KMS-11 (cell line): ENCODE data around the gene SERINC2.

Experiments
- H2AFZ ChIP-seq: fragments of 200-600 bp; sonication (generic); 2 replicates; pipeline ENCODE4 v1.6.1; 2016; ENCODE audit warnings: antibody characterized with exemption, mixed run types, low read depth
- H3K27ac ChIP-seq: fragments of 200-600 bp; sonication (generic); 2 replicates; pipeline ENCODE4 v1.6.1; 2016; ENCODE audit warnings: mild to moderate bottlenecking, mixed run types
- H3K27me3 ChIP-seq: fragments of 200-600 bp; sonication (generic); 2 replicates; pipeline ENCODE4 v1.6.1; 2017; ENCODE audit warnings: mild to moderate bottlenecking, low read depth, mixed run types, moderate library complexity; ENCODE audit not compliant: insufficient read depth
- H3K36me3 ChIP-seq: fragments of 200-600 bp; sonication (generic); 2 replicates; pipeline ENCODE4 v1.6.1; 2017; ENCODE audit warnings: mild to moderate bottlenecking, mixed run types; ENCODE audit not compliant: insufficient read depth
- H3K4me1 ChIP-seq: fragments of 200-600 bp; sonication (generic); 2 replicates; pipeline ENCODE4 v1.6.1; 2016; ENCODE audit warnings: mild to moderate bottlenecking, low read depth, mixed run types; ENCODE audit not compliant: poor library complexity, severe bottlenecking
- H3K4me2 ChIP-seq: fragments of 200-600 bp; sonication (generic); 2 replicates; pipeline ENCODE4 v1.7.0; 2016; ENCODE audit warnings: mild to moderate bottlenecking, mixed run types
- H3K4me3 ChIP-seq: fragments of 200-600 bp; sonication (generic); IDR thresholded peaks from 2 replicates; pipeline ENCODE4 v1.6.1; 2017; ENCODE audit warnings: low read depth, low read length, mixed read lengths; ENCODE audit not compliant: insufficient read depth
- H3K79me2 ChIP-seq: fragments of 200-600 bp; sonication (generic); 2 replicates; pipeline ENCODE4 v1.6.1; 2016; ENCODE audit warnings: low read depth, mixed run types; ENCODE audit not compliant: insufficient read depth
- H3K9ac ChIP-seq: fragments of 200-600 bp; sonication (generic); 2 replicates; pipeline ENCODE4 v1.6.1; 2016; ENCODE audit warnings: mild to moderate bottlenecking, mixed run types
- H4K20me1 ChIP-seq: fragments of 200-600 bp; sonication (generic); 2 replicates; pipeline ENCODE4 v1.6.1; 2016; ENCODE audit warnings: mild to moderate bottlenecking, mixed run types; ENCODE audit not compliant: insufficient read depth
- CTCF ChIP-seq: fragments of 200-600 bp; sonication (generic); conservative IDR thresholded peaks from 2 replicates; pipeline ENCODE4 v1.6.1; 2017; ENCODE audit warnings: low read depth, mild to moderate bottlenecking, antibody characterized with exemption, low read length, moderate library complexity, mixed read lengths

Gene SERINC2

GRCh38 chr1:31370021-31370420, 43.0 kb upstream of the SERINC2 start:
- Histone ChIP-seq H3K9ac (no peak overlapping the region), H4K20me1 (no peaks in the 10 kb centered on the region), H2AFZ (no peak overlapping the region), H3K27ac (no peak overlapping the region), H3K79me2 (no peaks in the 10 kb centered on the region), H3K36me3 (no peaks in the 10 kb centered on the region), H3K4me3 (no peak overlapping the region), H3K4me2 (no peak overlapping the region), H3K4me1 (no peaks in the 10 kb centered on the region), H3K27me3 (no peaks in the 10 kb centered on the region)
- no peak for TF ChIP-seq CTCF

GRCh38 chr1:31370565-31370964, 42.4 kb upstream of the SERINC2 start:
- H3K4me1 ChIP-seq: no peaks in the 10 kb centered on the region
- H3K79me2 ChIP-seq: no peaks in the 10 kb centered on the region
- H3K36me3 ChIP-seq: no peaks in the 10 kb centered on the region
- no peaks in the 10 kb centered on the region for H4K20me1 ChIP-seq
- no peak overlapping the region for H3K27ac ChIP-seq
- TF ChIP-seq CTCF: no peak
- H3K4me2 ChIP-seq: no peak overlapping the region
- no peaks in the 10 kb centered on the region for H3K27me3 ChIP-seq
- no peak overlapping the region for H3K4me3 ChIP-seq
- no peak overlapping the region for H3K9ac ChIP-seq
- H2AFZ ChIP-seq: no peak overlapping the region

GRCh38 chr1:31371121-31371959, 41.7 kb upstream of the SERINC2 start:
- TF ChIP-seq CTCF: no peak
- H3K4me1 ChIP-seq: no peaks in the 10 kb centered on the region
- H3K9ac ChIP-seq: no peak overlapping the region
- no peak overlapping the region for H2AFZ ChIP-seq
- no peak overlapping the region for H3K27ac ChIP-seq
- no peak overlapping the region for H3K4me2 ChIP-seq
- H4K20me1 ChIP-seq: no peaks in the 10 kb centered on the region
- no peaks in the 10 kb centered on the region for H3K27me3 ChIP-seq
- no peaks in the 10 kb centered on the region for H3K79me2 ChIP-seq
- H3K36me3 ChIP-seq: no peaks in the 10 kb centered on the region
- no peak overlapping the region for H3K4me3 ChIP-seq

- Histone ChIP-seq H3K27me3 (no peaks in the 10 kb centered on the region), H3K9ac (no peak overlapping the region), H3K4me3 (no peak overlapping the region), H3K4me2 (no peak overlapping the region), H3K79me2 (no peaks in the 10 kb centered on the region), H3K27ac (no peak overlapping the region), H3K4me1 (no peaks in the 10 kb centered on the region), H3K36me3 (no peaks in the 10 kb centered on the region), H4K20me1 (no peaks in the 10 kb centered on the region), H2AFZ (no peak overlapping the region)
- no peak for TF ChIP-seq CTCF
Measured at GRCh38 chr1:31372051-31372450, 41.0 kb upstream of the SERINC2 start.
